A549 (cell line): Measurements from ENCODE around the gene TYW3. TPM values are rescaled to one million over a fixed set of nuclear protein-coding genes. Genes with fewer than 3 reads are reported as not detected.

Source experiments
- ATAC-seq, 2 experiments: fragments of 200-7000 bp in 1 of 2; fragments of >200 bp in 1 of 2; cut with Nextera tagmentation in 1 of 2; cut with Tn5 transposase in 1 of 2; 3 replicates each; pipeline versions ENCODE4 v1.8.0 to v1.9.1; 2018 to 2020; ENCODE audit warnings: mild to moderate bottlenecking in 1 of 2, moderate library complexity in 1 of 2
- CTCF ChIA-PET: fragments of 300-600 bp; sonication (Branson Sonifier 250); formaldehyde crosslinking; extraction: SDS; loops from one replicate; lab custom pipeline; 2021; ENCODE audit warnings: antibody characterized with exemption, inconsistent platforms; lab: Yijun Ruan, JAX
- POLR2A ChIA-PET: fragments of 350-600 bp; formaldehyde crosslinking; extraction: SDS; loops from one replicate; lab custom pipeline; 2021; ENCODE audit warnings: antibody characterized with exemption, inconsistent platforms; lab: Yijun Ruan, JAX
- DNase-seq, 2 experiments: peaks; one replicate each; pipeline versions ENCODE4 v3.0.0 to v3.0.0-alpha.2; 2011 to 2016; ENCODE audit warnings: low read depth in 1 of 2, low spot score in 1 of 2
- FAIRE-seq: peaks from 2 replicates; lab custom pipeline; 2011; peaks lifted over from hg19 to GRCh38; lab: Jason Lieb, UNC
- H3K27ac ChIP-seq, 2 experiments: fragments of >200 bp; sonication (Bioruptor Twin); formaldehyde crosslinking; 3 replicates each; pipeline ENCODE4 v1.5.1; 2016 to 2017
- H3K4me1 ChIP-seq: fragments of >200 bp; sonication (Bioruptor Twin); formaldehyde crosslinking; 3 replicates; pipeline ENCODE4 v1.6.1; 2016
- H3K4me2 ChIP-seq: fragments of >200 bp; sonication (Bioruptor Twin); formaldehyde crosslinking; 3 replicates; pipeline ENCODE4 v1.6.1; 2016
- H3K4me3 ChIP-seq: fragments of >200 bp; sonication (Bioruptor Twin); formaldehyde crosslinking; 3 replicates; pipeline ENCODE4 v1.5.1; 2016
- H3K9me3 ChIP-seq: fragments of >200 bp; sonication (Bioruptor Twin); formaldehyde crosslinking; 3 replicates; pipeline ENCODE4 v1.6.1; 2016
- CHD4 ChIP-seq: fragments of 200-600 bp; sonication (generic); IDR thresholded peaks from 2 replicates; pipeline ENCODE4 v1.6.1; 2016; ENCODE audit warnings: antibody characterized with exemption, mild to moderate bottlenecking, borderline replicate concordance
- EHMT2 ChIP-seq: fragments of 200-600 bp; sonication (generic); IDR thresholded peaks from 2 replicates; pipeline ENCODE4 v1.6.1; 2016; ENCODE audit warnings: antibody characterized with exemption, low read depth, mild to moderate bottlenecking, moderate library complexity
- ESRRA ChIP-seq: fragments of 150-350 bp; IDR thresholded peaks from 2 replicates; pipeline ENCODE4 v1.6.1; 2014; ENCODE audit warnings: mild to moderate bottlenecking, low read length, borderline replicate concordance
- FOSL2 ChIP-seq, 2 experiments: fragments of 450-650 bp in 1 of 2; fragments of >200 bp in 1 of 2; sonication (Bioruptor Twin) in 1 of 2; formaldehyde crosslinking; IDR thresholded peaks; 2 replicates each; pipeline versions ENCODE4 v1.5.0 to v1.6.1; 2016 to 2020; ENCODE audit warnings: mild to moderate bottlenecking in 1 of 2, moderate library complexity in 1 of 2
- FOXS1 ChIP-seq: fragments of 250-450 bp; sonication (Bioruptor Pico); IDR thresholded peaks from 2 replicates; pipeline ENCODE4 v1.5.0; 2020; ENCODE audit warnings: mild to moderate bottlenecking, moderate library complexity
- GATA3 ChIP-seq: IDR thresholded peaks from 2 replicates; pipeline ENCODE4 v1.6.1; 2012; ENCODE audit warnings: borderline replicate concordance
- HOXA7 ChIP-seq: fragments of 250-450 bp; sonication (Bioruptor Pico); IDR thresholded peaks from 2 replicates; pipeline ENCODE4 v1.5.0; 2020; ENCODE audit warnings: mild to moderate bottlenecking, moderate library complexity
- HOXB13 ChIP-seq: fragments of 250-450 bp; sonication (Bioruptor Pico); IDR thresholded peaks from 2 replicates; pipeline ENCODE4 v1.5.0; 2020; ENCODE audit warnings: low read depth, mild to moderate bottlenecking, moderate library complexity
- HOXB5 ChIP-seq: fragments of 250-450 bp; sonication (Bioruptor Pico); IDR thresholded peaks from 2 replicates; pipeline ENCODE4 v1.5.0; 2020; ENCODE audit warnings: mild to moderate bottlenecking, moderate library complexity
- JUN ChIP-seq, 2 experiments: fragments of >200 bp; sonication (Bioruptor Twin); formaldehyde crosslinking; IDR thresholded peaks; 2 replicates in 1 of 2; 3 replicates in 1 of 2; pipeline ENCODE4 v1.6.1; 2016 to 2017
- JUNB ChIP-seq: fragments of >200 bp; sonication (Bioruptor Twin); formaldehyde crosslinking; IDR thresholded peaks from 2 replicates; pipeline ENCODE4 v1.6.1; 2016
- NFE2L2 ChIP-seq: fragments of 150-350 bp; conservative IDR thresholded peaks from 2 replicates; pipeline ENCODE4 v1.6.1; 2014; ENCODE audit warnings: low read length
- POLR2A ChIP-seq: IDR thresholded peaks from 2 replicates; pipeline ENCODE4 v1.6.1; 2012; ENCODE audit warnings: mild to moderate bottlenecking, low read length
- POLR2AphosphoS2 ChIP-seq: conservative IDR thresholded peaks from 2 replicates; pipeline ENCODE4 v1.6.1; 2012; ENCODE audit warnings: low read length, improper control_type of control experiment, inconsistent platforms
- RFX5 ChIP-seq: fragments of 450-650 bp; IDR thresholded peaks from 2 replicates; pipeline ENCODE4 v1.7.1; 2014; ENCODE audit warnings: antibody characterized with exemption, mild to moderate bottlenecking, moderate library complexity
- RNF2 ChIP-seq: fragments of 200-600 bp; sonication (generic); IDR thresholded peaks from 2 replicates; pipeline ENCODE4 v1.6.1; 2016; ENCODE audit warnings: low read depth, mild to moderate bottlenecking, antibody characterized with exemption, moderate library complexity, borderline replicate concordance
- TFCP2L1 ChIP-seq: fragments of 250-450 bp; sonication (Bioruptor Pico); IDR thresholded peaks from 2 replicates; pipeline ENCODE4 v1.5.0; 2021; ENCODE audit warnings: mild to moderate bottlenecking
- TP53 ChIP-seq: fragments of 250-450 bp; sonication (Bioruptor Pico); IDR thresholded peaks from 2 replicates; pipeline ENCODE4 v1.5.0; 2021; ENCODE audit warnings: mild to moderate bottlenecking, moderate library complexity
- WGBS: methylation state at CpG from one replicate; pipeline ENCODE4 v1.1.6; 2017; ENCODE audit errors: missing lambda C conversion rate; 5-methylcytosine and 5-hydroxymethylcytosine counted together
- polyA plus RNA-seq, 4 experiments: library from polyadenylated mRNA; depleted of rRNA in 3 of 4; stranded (reverse); fragments of >200 nt; fragmentation: RNase III in 1 of 4; extraction: RNeasy Plus Mini Kit Qiagen cat#74134 plus additional on column Dnase treatment in 1 of 4; gene quantifications; 2 replicates in 3 of 4; 3 replicates in 1 of 4; pipeline ENCODE4 v1.2.3, GENCODE V29; 2011 to 2017
- TF ChIP-seq, protein P1 (sequence below): fragments of >200 bp; sonication (Bioruptor Twin); formaldehyde crosslinking; IDR thresholded peaks from 3 replicates; pipeline ENCODE4 v1.6.1; 2016
- TF ChIP-seq, protein P2 (sequence below): IDR thresholded peaks from 2 replicates; pipeline ENCODE4 v1.6.1; 2012
- TF ChIP-seq, protein P3 (sequence below): IDR thresholded peaks from 2 replicates; pipeline ENCODE4 v1.6.1; 2012
- TF ChIP-seq, protein P4 (sequence below): fragments of 450-650 bp; IDR thresholded peaks from 2 replicates; pipeline ENCODE4 v1.6.1; 2014; ENCODE audit warnings: antibody characterized with exemption
- TF ChIP-seq, protein P5 (sequence below): fragments of 250-450 bp; sonication (Bioruptor Pico); IDR thresholded peaks from 2 replicates; pipeline ENCODE4 v1.5.0; 2021; ENCODE audit warnings: mild to moderate bottlenecking, moderate library complexity, borderline replicate concordance
- TF ChIP-seq, protein P6 (sequence below): fragments of 150-350 bp; IDR thresholded peaks from 2 replicates; pipeline ENCODE4 v1.6.1; 2014; ENCODE audit warnings: low read depth, mild to moderate bottlenecking, low read length
- TF ChIP-seq, protein P7 (sequence below): fragments of 250-450 bp; sonication (Bioruptor Pico); IDR thresholded peaks from 2 replicates; pipeline ENCODE4 v1.5.0; 2020; ENCODE audit warnings: low read depth, mild to moderate bottlenecking, moderate library complexity
- TF ChIP-seq, protein P8 (sequence below): fragments of >200 bp; sonication (Bioruptor Twin); formaldehyde crosslinking; IDR thresholded peaks from 2 replicates; pipeline ENCODE4 v1.6.1; 2016

The TYW3 gene
- polyA plus RNA-seq, 2 of the 4 experiments (the other 2 are of a cell fraction) = 17.1 to 33.1 TPM

DNA sequence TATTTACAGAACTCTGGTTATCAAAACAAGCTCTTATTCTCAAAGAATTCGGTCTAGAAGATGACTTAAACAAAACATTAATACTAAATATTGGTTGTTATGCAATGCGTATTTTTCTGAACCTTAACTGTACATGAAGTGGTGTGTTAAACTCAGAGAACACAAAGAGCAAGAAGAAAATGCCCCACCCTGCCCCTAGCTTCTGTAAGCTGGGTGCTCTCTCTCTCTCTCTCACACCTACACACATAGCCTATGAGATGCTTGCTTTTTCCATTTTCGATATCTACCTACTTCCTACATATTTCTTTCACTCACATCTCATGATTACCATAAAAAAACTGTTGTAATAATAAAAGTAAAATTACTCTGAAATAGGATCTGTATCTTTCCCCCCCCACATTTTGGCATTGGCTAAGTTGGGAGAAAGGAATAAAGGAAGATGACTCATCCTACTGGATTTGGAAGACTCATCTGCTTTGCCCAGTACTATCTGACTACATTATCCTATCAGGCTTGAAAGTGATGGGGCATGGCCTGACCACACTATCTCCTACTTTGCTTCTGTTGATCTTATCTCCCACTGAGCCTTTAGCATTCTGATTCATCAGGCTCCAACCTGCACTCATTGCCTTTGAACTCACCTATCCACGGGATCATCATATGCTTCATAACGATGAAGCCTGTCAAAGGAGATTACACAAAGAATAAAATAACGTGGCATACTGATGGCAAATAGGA, 3.0 kb upstream of the TYW3 start (continued):
- TF ChIP-seq, protein P1, sequence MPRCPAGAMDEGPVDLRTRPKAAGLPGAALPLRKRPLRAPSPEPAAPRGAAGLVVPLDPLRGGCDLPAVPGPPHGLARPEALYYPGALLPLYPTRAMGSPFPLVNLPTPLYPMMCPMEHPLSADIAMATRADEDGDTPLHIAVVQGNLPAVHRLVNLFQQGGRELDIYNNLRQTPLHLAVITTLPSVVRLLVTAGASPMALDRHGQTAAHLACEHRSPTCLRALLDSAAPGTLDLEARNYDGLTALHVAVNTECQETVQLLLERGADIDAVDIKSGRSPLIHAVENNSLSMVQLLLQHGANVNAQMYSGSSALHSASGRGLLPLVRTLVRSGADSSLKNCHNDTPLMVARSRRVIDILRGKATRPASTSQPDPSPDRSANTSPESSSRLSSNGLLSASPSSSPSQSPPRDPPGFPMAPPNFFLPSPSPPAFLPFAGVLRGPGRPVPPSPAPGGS = no peak
- TF ChIP-seq POLR2A = no peak
- no peak for TF ChIP-seq FOXS1
- TF ChIP-seq JUNB = peak; percentile 85
- TF ChIP-seq GATA3 = peak; percentile 93
- no peak for TF ChIP-seq HOXB5
- TF ChIP-seq HOXB13 (CRISPR knock-in tag) = no peak
- TF ChIP-seq RNF2 = no peak
- TF ChIP-seq NFE2L2 = no peak
- TF ChIP-seq HOXA7 (CRISPR knock-in tag) = no peak
- no peak for TF ChIP-seq TP53 (CRISPR knock-in tag)
- TF ChIP-seq CHD4 = no peak
- TF ChIP-seq, protein P2, sequence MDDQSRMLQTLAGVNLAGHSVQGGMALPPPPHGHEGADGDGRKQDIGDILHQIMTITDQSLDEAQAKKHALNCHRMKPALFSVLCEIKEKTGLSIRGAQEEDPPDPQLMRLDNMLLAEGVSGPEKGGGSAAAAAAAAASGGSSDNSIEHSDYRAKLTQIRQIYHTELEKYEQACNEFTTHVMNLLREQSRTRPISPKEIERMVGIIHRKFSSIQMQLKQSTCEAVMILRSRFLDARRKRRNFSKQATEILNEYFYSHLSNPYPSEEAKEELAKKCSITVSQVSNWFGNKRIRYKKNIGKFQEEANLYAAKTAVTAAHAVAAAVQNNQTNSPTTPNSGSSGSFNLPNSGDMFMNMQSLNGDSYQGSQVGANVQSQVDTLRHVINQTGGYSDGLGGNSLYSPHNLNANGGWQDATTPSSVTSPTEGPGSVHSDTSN = no peak
- no peak for TF ChIP-seq EHMT2
- TF ChIP-seq RFX5 = no peak
- TF ChIP-seq, protein P3, sequence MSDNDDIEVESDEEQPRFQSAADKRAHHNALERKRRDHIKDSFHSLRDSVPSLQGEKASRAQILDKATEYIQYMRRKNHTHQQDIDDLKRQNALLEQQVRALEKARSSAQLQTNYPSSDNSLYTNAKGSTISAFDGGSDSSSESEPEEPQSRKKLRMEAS = peak; percentile 70
- TF ChIP-seq, protein P4, sequence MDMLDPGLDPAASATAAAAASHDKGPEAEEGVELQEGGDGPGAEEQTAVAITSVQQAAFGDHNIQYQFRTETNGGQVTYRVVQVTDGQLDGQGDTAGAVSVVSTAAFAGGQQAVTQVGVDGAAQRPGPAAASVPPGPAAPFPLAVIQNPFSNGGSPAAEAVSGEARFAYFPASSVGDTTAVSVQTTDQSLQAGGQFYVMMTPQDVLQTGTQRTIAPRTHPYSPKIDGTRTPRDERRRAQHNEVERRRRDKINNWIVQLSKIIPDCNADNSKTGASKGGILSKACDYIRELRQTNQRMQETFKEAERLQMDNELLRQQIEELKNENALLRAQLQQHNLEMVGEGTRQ = no peak
- peak; percentile 83 for TF ChIP-seq FOSL2 (IDR thresholded peaks at IDR 0.05)
- TF ChIP-seq FOSL2 (CRISPR knock-in tag; IDR thresholded peaks at IDR 0.05) = peak; percentile 92
- TF ChIP-seq ESRRA = no peak
- TF ChIP-seq JUN (IDR thresholded peaks at IDR 0.05) = peak; percentile 62 to 78; a peak in 4 of 5 replicates

DNA sequence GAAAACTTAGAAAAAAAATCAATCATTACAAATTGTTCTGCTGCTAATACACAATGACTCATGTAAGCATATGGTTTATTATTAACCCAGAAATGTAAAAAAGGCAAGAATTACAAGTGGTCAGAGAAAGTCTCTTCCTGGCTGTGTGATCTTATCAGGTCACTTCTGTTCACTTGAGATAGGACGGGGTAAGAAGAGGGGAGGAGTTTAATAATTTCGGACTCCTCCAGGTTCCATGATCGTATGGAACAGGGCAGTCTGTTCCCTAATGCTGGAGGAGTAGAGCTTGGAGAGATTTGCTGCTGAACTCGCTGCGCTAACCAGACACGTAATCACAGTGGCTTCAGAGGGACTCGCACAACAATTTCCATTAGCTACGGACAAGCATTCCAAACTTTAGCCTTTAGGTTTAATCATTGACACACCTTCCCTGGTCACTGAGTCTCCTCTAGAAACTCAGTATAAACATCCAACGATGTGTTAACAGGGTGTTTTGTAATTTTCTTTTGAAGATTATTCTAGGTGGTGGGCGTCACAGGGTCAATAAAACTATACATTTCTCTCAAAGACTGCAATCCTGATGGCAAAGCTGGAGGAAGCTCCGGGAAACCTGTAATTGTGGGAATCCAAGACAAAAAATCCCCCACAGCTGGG, 1.4 kb upstream of the TYW3 start:
- DNase-seq (peak; percentile 32 to 61), FAIRE-seq (no peak), ATAC-seq (peak; percentile 31 to 36; a peak in 5 of 6 replicates)
- H3K27ac ChIP-seq = peak overlapping the region; percentile 84 to 94
- WGBS = under 1% methylated on average over 10 of the region's 11 CpGs
- ChIA-PET CTCF (no interaction called here), POLR2A (no interaction called here)
- peaks cover 14% of the 10 kb centered on the region for H3K9me3 ChIP-seq
- H3K4me3 ChIP-seq = peak overlapping the region; percentile 66
- peaks cover 28% of the 10 kb centered on the region for H3K4me1 ChIP-seq
- H3K4me2 ChIP-seq = peak overlapping the region; percentile 96
- TF ChIP-seq, protein P5, sequence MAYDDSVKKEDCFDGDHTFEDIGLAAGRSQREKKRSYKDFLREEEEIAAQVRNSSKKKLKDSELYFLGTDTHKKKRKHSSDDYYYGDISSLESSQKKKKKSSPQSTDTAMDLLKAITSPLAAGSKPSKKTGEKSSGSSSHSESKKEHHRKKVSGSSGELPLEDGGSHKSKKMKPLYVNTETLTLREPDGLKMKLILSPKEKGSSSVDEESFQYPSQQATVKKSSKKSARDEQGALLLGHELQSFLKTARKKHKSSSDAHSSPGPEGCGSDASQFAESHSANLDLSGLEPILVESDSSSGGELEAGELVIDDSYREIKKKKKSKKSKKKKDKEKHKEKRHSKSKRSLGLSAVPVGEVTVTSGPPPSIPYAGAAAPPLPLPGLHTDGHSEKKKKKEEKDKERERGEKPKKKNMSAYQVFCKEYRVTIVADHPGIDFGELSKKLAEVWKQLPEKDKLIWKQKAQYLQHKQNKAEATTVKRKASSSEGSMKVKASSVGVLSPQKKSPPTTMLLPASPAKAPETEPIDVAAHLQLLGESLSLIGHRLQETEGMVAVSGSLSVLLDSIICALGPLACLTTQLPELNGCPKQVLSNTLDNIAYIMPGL (CRISPR knock-in tag) = no peak
- TF ChIP-seq, protein P6, sequence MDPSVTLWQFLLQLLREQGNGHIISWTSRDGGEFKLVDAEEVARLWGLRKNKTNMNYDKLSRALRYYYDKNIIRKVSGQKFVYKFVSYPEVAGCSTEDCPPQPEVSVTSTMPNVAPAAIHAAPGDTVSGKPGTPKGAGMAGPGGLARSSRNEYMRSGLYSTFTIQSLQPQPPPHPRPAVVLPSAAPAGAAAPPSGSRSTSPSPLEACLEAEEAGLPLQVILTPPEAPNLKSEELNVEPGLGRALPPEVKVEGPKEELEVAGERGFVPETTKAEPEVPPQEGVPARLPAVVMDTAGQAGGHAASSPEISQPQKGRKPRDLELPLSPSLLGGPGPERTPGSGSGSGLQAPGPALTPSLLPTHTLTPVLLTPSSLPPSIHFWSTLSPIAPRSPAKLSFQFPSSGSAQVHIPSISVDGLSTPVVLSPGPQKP = no peak
- TF ChIP-seq NFE2L2 = no peak
- TF ChIP-seq GATA3 = peak; percentile 67; the same call in 1 of the 2 replicates
- no peak for TF ChIP-seq TFCP2L1 (CRISPR knock-in tag)
- no peak for TF ChIP-seq POLR2AphosphoS2
- TF ChIP-seq, protein P7, sequence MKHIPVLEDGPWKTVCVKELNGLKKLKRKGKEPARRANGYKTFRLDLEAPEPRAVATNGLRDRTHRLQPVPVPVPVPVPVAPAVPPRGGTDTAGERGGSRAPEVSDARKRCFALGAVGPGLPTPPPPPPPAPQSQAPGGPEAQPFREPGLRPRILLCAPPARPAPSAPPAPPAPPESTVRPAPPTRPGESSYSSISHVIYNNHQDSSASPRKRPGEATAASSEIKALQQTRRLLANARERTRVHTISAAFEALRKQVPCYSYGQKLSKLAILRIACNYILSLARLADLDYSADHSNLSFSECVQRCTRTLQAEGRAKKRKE (CRISPR knock-in tag) = no peak
- TF ChIP-seq, protein P3 = no peak
- TF ChIP-seq FOSL2 (IDR thresholded peaks at IDR 0.05) = 0 out of 2 replicates have a peak, but pooled peaks have one; percentile 37
- TF ChIP-seq FOSL2 (CRISPR knock-in tag; IDR thresholded peaks at IDR 0.05) = peak; percentile 58
- TF ChIP-seq, protein P8, sequence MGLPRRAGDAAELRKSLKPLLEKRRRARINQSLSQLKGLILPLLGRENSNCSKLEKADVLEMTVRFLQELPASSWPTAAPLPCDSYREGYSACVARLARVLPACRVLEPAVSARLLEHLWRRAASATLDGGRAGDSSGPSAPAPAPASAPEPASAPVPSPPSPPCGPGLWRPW = no peak
